Stimulated activated CD8-positive, alpha-beta memory T cell treated with anti-CD3 and anti-CD28 coated beads, Interleukin-7, amount 100 ng/mL, for 1 hour (primary cell): ENCODE data around the gene PADI6.

Source experiments
- DNase-seq, 2 donors: peaks; one replicate each; pipeline ENCODE4 v3.0.0-alpha.2; 2020; ENCODE audit warnings: low read depth in 2 of 2

PADI6 gene

DNA sequence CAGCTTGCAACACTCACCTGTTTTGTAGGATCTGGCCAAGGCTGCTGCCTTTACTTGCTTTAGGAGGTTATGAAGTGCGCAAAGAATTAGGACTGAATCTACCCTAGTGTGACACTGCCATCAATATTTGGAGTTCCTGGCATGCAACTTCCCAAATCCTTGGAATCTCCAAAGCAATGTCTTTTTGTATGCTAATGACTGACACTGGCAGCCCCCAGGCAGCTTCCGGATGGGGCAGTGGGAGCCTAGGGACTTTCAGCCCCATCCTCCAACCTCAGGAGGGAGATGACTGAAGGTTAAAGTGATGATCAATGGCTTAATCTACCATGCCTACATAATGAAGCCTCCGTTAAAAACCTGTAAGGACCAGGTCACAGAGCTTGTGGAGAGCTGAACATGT is 62.0 kb downstream of the PADI6 start:
- no peak for DNase-seq

DNA sequence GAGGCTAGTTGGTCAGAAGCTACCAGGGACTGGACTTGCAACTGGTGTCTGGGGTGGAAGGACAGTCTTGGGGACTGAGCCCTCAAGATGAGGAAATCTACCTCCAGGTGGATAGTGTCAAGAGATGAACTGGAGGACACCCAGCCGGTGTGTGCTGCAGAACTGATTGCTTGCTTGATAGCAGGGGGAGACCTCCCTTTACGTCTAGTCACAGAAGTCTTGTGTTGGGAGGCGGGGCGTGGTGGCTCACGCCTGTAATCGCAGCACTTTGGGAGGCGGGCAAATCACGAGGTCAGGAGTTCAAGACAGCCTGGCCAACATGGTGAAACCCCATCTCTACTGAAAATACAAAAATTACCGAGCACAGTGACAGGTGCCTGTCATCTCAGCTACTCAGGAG is 62.6 kb downstream of the PADI6 start:
- no peak for DNase-seq

DNA sequence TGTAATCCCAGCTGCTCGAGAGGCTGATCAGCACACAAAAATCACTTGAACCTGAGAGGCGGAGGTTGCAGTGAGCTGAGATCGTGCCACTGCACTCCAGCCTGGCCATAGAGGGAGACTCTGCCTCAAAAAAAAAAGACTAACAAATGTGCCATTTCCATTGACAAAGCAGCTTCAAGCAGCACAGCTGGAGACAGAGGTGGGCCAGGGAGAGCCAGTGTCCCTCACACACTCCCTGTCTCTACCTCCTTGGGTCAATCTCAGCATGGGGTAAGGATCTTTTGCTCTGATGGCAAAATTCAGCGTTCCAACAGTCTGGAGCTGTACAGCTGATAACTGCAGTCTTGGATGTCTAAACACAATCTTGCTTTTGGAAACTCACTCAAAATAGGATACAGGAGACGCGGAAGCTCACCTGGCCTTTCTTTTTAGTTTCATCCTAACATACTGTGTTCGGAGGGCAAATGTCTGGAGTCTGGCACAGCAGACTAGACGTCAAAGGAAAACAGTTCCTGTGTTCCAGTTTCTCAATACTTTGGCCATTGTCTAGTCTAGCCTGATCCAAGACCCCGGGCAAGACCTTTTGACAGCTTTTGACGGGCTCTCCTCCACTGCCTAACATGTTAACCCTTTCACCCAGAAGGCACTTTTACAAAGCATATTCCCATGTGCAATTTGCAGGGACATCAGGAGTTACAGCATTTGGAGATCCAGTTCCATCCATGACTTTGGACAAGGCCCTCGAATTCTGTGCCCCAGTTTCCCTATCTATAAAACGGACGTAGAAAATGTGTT is 64.6 kb downstream of the PADI6 start:
- no peak for DNase-seq

DNA sequence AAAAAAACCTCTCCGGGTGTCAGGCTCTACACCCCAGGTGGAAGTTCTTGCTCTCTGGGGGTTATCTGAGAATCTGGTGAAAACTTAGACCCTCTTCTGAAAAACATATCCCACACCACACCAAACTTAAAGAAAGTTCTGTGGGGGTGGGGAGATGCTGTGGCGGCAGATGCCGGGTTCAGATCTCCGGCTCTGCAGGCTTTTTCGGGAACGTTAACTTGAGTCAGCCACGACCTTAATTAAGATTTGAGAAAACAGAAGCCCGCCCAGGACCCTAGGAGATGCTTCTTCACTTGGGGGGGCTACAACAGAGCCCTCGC is 65.2 kb downstream of the PADI6 start:
- no peak for DNase-seq

DNA sequence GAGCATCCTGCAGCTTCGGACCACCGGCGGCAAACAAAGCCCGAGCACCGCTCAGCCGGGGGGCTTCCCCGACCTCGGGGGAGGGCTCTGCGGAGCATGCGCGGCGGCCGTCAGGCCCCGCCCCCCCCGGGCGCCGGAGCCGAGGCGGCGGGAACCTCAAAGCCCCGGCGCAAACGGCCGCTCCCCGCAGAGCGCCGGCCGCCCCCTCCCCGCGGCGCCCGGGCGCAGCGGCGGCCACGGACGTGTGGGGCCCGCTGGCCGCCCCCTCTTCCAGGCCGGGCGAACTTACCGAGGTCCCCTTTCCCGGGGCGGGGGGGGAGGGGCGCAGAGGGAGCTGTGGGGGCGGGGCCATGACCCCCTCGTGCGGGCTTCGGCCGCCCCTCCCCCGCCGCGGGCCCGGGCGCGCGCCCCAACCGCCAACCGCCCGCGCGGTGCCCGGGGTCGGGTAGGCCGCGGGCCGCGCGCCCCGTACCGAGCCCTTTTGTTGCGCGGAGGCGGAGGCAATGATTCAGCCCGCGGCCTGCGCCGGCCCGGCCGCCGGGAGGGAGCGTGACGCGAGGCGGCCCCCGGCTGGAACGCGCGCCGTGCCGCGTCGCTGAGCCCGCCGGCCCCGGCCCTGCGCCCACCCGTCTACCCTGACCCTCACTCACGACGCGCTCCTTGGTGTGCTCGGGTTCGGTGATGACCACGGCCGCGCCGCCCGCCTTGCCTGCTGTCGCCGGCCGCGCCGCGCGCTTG is 65.8 kb downstream of the PADI6 start:
- peak in 1 of 2 donors; percentile 27 for DNase-seq

DNA sequence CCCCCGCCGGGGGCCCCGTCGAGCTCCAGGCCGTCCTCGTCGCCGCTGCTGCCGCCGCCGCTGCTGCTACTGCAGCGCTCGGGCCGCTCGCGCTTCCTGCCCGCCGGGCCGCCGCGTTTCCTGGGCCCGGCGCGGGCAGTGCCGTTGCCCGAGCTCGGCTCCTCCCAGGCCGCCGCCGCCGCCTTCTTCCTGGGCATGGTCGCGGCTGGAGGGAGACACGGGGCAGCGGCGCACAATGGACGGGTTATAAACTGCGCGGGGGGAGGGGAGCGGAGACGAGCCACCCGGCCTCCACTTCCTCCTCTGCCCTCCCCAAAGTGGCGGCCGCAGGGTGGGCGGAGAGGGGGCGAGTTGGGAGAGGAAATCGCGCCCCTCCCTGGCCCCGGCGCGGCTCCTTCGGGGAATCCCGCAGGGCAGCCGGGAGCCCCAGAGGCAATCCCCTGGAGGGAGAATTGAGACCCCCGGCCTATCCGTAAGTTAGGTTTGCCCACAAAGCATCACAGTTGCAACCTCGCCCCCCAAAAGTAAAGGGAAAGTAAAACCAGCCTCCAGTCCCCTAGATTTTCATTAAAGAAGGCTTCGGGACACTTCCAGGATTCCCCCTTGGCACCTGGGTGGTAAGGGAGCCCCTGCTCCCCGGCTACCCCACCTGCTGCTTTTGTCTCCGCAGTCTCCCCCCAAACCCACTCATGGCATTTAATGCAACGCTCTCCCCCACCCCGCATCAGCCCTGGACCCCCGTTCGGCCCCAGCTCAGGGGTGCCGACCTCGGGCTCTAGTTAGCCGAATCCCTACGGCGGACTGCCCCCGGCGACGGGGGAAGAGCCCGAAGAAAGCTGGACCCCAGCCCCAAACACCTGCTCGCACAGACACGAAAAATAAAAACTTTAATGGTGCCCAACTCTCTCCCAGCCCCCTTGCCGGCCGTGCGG is 66.6 kb downstream of the PADI6 start:
- peak; percentile 32 to 37 for DNase-seq

DNA sequence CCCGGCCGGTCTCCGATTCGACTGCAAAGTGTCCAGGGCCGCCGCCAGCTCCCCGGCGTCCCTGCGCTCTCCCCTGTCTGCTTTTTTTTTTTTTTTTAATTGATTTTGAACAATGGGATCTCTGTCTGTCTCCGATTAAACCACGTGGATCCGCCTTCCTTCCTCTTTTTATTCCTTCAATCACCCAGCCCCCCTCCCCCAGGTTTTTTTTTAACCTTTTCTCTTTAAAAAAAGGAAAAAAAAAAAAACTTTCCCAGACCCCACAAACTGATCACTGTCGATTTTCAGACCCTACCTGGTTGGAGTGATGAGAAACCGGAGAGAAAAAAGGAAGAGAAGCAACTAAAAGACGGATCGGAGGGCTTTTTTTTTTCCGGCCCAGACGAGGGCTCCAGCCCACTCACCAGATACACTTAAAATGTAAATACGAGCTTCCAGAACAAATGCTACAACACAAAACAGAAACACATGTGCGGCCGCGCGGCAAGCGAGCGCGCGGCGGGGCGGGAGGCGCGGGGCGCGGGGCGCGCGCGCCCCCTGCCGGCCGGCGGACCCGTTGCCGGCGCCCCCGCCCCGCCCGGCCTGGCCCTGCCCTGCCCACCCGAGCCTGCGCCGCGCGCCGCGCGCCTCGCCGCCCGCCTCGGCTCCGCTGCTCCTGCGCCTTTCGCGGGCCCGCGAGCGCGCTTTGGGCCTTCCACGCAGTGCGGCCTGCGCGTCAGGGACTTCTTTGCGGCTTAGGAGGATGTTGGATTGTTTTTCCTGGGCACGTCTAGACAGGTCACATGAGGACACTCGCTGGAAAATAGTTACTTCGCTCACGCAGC is 67.5 kb downstream of the PADI6 start, which contains the start of gene RCC2:
RCC2 (minus strand) TSS at position 428 of the 824 bp plus-strand sequence. CDS start 1,163 bp downstream, outside the sequence.
- peak; percentile 37 to 47 for DNase-seq

DNA sequence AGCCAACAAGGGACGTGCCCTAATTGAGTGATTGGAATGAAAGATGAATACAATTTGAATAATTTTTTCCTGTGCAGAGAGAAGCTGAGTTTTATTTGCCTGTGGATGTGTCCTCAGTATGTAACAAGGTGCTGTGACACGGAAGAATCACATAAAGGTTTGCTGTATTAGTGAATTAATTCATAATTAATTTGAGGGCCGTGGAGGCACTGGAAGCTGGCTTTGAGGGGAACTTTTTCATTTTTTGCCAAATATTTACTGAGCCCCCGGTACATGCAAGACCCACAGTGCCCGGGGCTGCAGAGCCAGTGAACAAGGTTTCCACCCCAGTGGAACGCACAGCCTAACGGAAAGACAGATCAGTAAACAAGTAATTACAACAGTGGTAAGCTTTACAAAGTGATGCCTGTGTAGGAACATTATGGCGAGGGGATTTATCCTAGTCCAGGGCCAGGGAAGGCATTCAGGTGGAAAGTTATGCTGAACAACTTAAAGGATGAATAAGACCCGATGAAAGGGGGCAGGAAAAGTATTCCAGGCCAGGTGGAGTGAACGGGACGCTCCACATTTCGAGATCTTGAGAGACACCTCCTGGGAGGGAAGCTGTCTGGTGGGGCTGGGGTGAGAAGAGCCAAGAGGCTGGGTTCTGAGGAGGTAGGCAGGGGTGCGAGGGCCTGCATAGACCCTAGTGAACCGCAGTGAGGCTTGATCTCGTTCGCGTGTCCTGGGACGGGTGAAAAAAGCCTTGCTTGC is 68.3 kb downstream of the PADI6 start:
- DNase-seq, result no peak

DNA sequence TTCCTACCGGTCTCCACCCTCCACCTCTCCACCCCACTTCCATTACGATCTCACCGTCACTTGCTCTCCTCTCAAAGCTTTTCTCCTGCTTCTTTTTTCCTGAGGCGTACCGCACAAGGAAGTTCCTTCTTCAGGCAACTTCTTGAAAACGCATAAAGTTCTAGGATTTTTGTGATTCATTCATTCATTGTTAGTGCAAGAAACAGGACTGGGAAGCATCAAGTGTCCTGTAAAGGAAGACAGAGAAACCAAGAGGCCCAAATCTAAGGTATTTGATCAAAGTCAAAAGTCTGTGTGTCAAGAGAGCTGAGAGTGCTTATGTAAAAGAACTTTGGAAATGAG is 68.8 kb downstream of the PADI6 start:
- no peak for DNase-seq

DNA sequence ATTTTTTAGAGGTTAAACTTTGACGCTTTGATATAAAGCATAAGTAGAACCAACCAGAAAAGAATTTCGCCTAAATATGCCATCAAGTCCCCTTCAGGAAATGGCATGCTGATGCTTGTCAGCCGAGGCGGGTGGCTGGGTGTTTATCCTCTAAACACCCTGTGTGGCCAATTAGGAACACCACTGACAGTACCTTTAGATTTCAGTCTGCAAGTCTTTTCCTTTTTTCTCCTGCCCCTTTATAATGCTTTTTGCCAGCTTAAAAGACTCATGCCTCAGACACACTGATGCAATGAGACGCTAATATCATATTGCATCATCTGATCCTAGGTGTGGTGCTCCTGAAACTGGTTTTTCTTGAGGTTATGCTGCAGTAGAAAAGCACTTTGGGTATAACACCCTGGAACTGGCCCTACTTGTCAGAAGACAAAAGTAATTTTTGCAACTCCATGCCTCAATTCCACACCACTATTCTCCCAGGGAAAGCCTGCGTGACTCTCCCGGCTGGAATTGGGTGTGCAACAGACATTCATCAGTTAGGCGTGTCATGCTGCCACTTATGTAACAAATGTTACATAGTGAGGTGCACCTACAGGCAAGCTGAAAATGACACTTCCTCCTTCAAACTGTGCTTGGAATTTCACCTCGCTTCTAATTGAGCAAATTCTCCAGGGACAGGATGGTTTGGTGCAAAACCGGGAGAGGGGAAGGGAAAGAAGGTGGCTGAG is 69.4 kb downstream of the PADI6 start:
- DNase-seq, result no peak

DNA sequence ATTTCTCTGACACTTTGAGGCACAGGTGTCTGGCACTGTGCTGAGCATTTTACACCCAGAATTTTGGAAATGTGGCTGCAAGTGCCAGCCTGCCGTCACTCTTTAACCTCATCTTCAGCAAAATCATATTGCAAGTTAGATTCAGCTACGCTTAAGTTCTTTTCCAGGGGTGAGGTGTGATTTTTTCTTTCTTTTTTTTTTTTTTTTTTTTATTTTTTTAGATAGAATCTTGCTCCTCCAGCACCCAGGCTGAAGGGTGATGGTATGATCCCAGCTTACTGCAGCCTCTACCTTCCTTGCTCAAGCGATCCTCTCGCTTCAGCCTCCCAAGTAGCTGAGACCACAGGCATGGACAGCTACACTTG is 70.0 kb downstream of the PADI6 start:
- DNase-seq, result no peak

DNA sequence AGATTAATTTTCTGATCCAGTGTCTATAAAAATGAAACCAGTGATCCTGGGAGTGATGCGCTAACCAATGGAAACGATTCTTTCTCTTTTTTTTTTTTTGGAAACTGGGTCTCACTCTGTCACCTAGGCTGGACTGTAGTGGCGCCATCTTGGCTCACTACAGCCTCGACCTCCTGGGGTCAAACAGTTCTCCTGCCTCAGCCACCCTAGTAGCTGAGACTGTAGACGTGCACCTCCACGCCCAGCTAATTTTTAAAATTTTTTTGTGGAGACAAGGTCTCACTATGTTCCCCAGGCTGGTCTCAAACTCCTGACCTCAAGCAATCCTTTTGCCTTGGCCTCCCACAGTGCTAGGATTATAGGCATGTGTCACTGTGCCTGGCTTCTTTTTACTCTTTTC is 70.8 kb downstream of the PADI6 start:
- DNase-seq, result no peak

DNA sequence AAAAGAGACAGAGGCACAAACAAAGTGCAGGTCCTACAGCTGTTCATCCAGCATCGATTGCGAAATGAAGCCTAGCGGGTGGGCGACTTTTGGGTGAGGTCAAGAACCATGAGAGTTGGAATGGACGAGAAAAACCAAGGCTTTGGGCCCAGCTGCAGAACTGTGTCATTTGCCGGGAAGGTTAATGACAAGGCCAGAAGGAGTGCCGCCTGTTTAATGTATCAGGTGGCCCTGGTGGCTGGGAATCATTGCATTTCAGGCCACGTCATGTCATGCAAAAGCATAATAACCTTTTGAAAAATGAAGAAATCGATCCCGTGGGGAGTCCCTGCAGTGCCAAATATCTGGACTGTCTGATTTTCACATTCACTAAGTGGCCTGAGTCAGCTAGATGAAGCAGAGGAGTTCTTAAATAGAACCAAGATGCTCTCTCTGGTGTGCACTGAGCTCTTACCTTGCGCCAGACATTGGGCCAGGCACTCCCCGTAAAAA is 75.6 kb downstream of the PADI6 start:
- no peak for DNase-seq
